WI38 (cell line): ENCODE results near the gene ZYG11B.
"Not testable (repeated sequence)": the region's sequence is repeated elsewhere in the genome, so short reads cannot be mapped to it uniquely, and the experiment has no call there.

ENCODE experiments used
- H3K4me3 ChIP-seq: 2 replicates; pipeline ENCODE4 v1.5.1; 2011; ENCODE audit warnings: low read depth, mild to moderate bottlenecking, control low read depth, low read length
- CTCF ChIP-seq: IDR thresholded peaks from 2 replicates; pipeline ENCODE4 v1.5.1; 2012; ENCODE audit warnings: low read depth, mild to moderate bottlenecking, control low read depth, low read length

ZYG11B gene

DNA sequence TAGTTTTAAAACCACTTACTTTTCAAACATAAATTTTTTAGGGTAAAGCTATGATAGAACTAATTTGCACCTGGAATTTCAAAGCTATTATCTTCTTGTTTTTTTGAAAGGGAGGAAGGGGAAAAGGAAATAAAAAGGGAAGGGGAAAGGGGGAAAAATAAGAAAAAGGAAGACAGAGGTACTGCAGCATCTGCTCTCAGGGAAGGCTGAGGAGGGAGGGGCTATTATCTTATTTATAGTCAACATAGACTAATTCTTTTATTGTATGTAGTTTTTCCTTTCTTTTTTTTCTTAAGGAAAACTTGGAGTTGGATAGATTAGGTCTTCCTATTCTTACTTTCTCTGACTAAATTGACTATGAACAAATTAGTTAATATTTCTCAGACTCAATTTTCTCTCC, 74.8 kb downstream of the ZYG11B start:
- H3K4me3 ChIP-seq, result no peak overlapping the region
- no peak for TF ChIP-seq CTCF

DNA sequence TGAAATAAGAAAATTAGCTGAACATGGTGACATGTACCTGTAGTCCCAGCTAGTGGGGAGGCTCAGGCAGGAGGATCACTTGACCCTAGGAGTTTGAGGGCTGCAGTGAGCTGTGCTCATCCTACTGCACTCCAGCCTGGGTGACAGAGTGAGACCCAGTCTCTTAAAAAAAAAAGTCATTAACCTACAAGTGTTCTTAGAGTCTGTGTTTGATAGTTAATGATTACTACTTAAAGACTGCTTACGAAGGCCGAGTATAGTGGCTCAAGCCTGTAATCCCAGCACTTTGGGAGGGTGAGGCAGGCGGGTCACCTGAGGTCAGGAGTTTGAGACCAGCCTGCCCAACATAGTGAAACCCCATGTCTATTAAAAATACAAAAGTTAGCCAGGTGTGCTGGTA, 77.8 kb downstream of the ZYG11B start:
- H3K4me3 ChIP-seq, result not testable (repeated sequence)

DNA sequence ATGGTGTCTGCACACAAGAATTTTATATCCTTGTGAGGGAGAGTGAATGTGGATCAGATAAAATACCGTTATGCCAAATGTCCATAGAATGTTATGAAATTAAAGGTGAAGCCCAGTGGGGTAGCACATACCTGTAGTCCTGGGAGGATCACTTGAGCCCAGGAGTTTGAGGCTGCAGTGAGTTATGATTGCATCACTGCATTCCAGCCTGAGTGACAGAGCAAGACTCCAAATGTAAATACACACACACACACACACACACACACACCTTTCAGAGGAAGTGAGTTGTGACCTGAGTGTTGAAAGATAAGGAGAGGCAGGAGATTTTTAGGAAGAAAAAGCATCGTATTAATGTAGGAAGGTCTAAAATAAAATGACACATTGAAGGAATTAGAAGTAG, 88.2 kb downstream of the ZYG11B start:
- no peak for TF ChIP-seq CTCF
- H3K4me3 ChIP-seq, result no peak overlapping the region

GRCh38 chr1:52820830-52821229, 94.6 kb downstream of the ZYG11B start:
- H3K4me3 ChIP-seq, result not testable (repeated sequence)

DNA sequence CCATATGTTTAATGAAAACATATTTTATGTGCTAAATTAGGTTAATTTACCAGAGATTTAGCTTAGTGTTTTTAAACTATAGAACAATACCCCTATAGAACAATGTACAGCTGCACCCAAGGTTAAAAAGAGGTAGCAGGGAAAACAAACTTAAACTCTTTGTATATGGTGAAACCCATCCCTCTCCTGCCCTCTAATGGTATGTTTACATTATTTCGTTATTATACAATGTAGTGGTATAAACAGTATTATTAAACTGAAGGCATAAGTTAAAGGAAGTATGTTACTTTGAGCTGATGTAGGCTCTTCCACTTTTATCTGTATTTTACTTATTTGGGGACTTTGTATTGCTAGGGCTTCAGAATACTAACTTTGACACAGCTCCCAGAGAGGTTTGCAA, 99.6 kb downstream of the ZYG11B start:
- TF ChIP-seq CTCF, result no peak
- no peak overlapping the region for H3K4me3 ChIP-seq

DNA sequence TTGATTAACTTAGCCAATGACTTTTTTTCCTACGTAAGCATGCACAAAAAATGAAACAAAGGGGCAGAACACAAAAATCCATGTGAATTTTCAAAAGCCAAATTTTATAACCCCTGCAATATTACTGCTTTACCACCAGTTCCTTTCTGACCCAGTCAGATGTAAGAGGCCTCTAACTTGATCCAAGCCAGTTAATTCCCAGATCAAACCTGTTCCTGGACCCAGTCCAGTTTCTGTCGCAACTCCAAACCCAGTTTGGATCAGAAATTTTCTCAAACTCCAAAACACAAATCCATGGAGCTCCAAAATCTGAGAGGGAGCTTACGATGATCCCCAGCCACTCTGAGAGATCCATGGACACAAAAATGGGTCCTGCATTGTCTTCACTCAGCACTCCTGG, 108.5 kb downstream of the ZYG11B start:
- no peak overlapping the region for H3K4me3 ChIP-seq
- TF ChIP-seq CTCF, result no peak

DNA sequence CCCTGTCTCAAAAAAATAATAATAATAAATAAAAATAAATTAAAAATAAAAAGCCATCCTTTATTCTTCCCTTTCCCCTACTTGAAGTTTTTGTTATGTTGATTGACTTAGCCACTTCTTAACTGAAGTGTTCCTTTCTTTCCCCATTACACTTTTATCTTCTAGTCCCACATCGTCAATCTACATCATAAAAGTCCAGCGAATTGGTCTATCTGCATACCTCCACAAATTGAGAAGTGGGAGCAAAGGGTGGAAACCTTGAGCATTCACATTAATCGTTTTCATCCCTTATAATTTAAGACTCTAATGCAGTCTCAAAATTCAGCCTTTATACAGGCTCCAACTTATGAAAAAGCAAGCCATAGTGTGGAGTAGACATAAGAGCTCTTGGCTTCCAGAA, 109.8 kb downstream of the ZYG11B start:
- TF ChIP-seq CTCF, result no peak
- no peak overlapping the region for H3K4me3 ChIP-seq

- not testable (repeated sequence) for H3K4me3 ChIP-seq
These were observed 112.9 kb downstream of the ZYG11B start for GRCh38 chr1:52839175-52839574.

DNA sequence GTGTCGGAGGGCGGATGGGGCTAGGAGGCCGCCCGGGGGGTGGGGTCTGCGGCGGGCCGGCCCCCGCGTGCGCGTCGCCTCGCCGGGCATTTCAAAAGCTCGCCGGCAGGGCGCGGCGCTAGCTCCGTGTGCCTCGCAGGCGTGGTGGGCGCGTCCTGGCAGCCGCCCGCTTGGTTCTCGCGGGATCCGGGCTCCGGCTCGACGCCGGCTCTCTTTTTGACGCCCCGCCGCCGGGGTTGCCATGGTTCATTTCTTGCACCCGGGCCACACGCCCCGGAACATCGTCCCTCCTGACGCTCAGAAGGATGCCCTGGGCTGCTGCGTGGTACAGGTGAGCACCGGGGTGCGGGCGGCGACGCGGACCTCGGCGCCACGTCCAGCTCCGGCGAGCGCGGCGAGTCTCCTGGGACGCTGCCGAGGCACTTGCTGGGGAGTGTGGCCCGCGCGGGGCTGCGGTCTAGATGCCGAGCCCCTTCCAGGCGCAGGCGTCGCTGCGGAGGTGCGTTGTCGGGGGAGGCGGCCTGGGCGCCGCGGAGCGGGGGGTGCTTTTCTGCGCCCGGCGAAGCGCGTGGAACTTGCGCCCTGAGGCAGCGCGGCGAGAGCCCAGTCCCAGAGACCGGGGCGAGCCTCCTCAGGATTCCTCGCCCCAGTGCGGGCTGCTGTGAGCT, 116.5 kb downstream of the ZYG11B start, which contains the start of gene ZYG11A:
ZYG11A (plus strand) TSS at position 118 of the 668 bp plus-strand sequence; CDS start at position 242, 124 bp downstream.
- TF ChIP-seq CTCF, result peak; percentile 13; the same call in 1 of the 2 replicates
- H3K4me3 ChIP-seq, result peak within 1 kb of the TSS; percentile 56

- not testable (repeated sequence) for H3K4me3 ChIP-seq
These were observed 118.9 kb downstream of the ZYG11B start for GRCh38 chr1:52845119-52845518.
